Cerebellar nuclear complex (tissue), 1 donor: Measurements from ENCODE around the gene PEPD.

Experiments used
- DNase-seq, 2 experiments: peaks; one replicate each; lab custom pipeline; 2025; lab: John Stamatoyannopoulos, UW

PEPD gene

GRCh38 chr19:33383720-33384292, 137.8 kb downstream of the PEPD start:
- DNase-seq = no peak

- no peak for DNase-seq
Measured at GRCh38 chr19:33382982-33383381, 138.6 kb downstream of the PEPD start.

GRCh38 chr19:33382006-33382405, 139.6 kb downstream of the PEPD start:
- no peak for DNase-seq

- no peak for DNase-seq
Measured at GRCh38 chr19:33381101-33381500, 140.5 kb downstream of the PEPD start.

GRCh38 chr19:33379151-33379829, 142.3 kb downstream of the PEPD start:
- DNase-seq = no peak

GRCh38 chr19:33377586-33378475, 143.8 kb downstream of the PEPD start:
- DNase-seq = no peak

- DNase-seq = no peak
Measured at GRCh38 chr19:33376941-33377557, 144.5 kb downstream of the PEPD start.

- DNase-seq = no peak
Measured at GRCh38 chr19:33376423-33376822, 145.2 kb downstream of the PEPD start.

GRCh38 chr19:33375837-33376159, 145.8 kb downstream of the PEPD start:
- no peak for DNase-seq

- DNase-seq = no peak
Measured at GRCh38 chr19:33375156-33375836, 146.3 kb downstream of the PEPD start.

GRCh38 chr19:33374236-33374714, 147.3 kb downstream of the PEPD start:
- peak in 1 of 2 experiments; percentile 34 for DNase-seq

- peak; percentile 69 to 74 for DNase-seq
Measured at GRCh38 chr19:33373453-33374235, 147.9 kb downstream of the PEPD start, which contains the start of gene CEBPG. CEBPG (plus strand) TSS chr19:33373709; CDS start chr19:33379240, 5,531 bp downstream.

GRCh38 chr19:33370783-33371182, 150.8 kb downstream of the PEPD start:
- no peak for DNase-seq

- no peak for DNase-seq
Measured at GRCh38 chr19:33368074-33368864, 153.3 kb downstream of the PEPD start.

GRCh38 chr19:33366897-33367296, 154.7 kb downstream of the PEPD start:
- DNase-seq = no peak

- no peak for DNase-seq
Measured at GRCh38 chr19:33366127-33366526, 155.5 kb downstream of the PEPD start.

- DNase-seq = no peak
Measured at GRCh38 chr19:33365691-33366090, 155.9 kb downstream of the PEPD start.

GRCh38 chr19:33363476-33363875, 158.1 kb downstream of the PEPD start:
- no peak for DNase-seq

GRCh38 chr19:33362508-33363228, 158.9 kb downstream of the PEPD start:
- no peak for DNase-seq
